Cardiac fibroblast (primary cell): ENCODE measurements around the gene RHPN2.
"Not testable (repeated sequence)": the region's sequence is repeated elsewhere in the genome, so short reads cannot be mapped to it uniquely, and the experiment has no call there.

Experiments used
- DNase-seq, 2 donors: peaks; one replicate each; pipeline versions ENCODE4 v3.0.0 to v3.0.0-alpha.2; 2010; ENCODE audit warnings: low read depth in 2 of 2
- H3K4me3 ChIP-seq, 2 donors: replicated peaks in 1 of 2; 1 replicate in 1 of 2; 2 replicates in 1 of 2; pipeline ENCODE4 v1.5.1; 2011; ENCODE audit warnings: low read depth in 2 of 2, low read length in 2 of 2, mild to moderate bottlenecking in 2 of 2, moderate library complexity in 1 of 2
- TF ChIP-seq, protein P1 (sequence below): IDR thresholded peaks from one replicate; pipeline ENCODE4 v1.5.1; 2011; ENCODE audit warnings: low read depth, mild to moderate bottlenecking, low read length, inconsistent platforms

Gene RHPN2

DNA sequence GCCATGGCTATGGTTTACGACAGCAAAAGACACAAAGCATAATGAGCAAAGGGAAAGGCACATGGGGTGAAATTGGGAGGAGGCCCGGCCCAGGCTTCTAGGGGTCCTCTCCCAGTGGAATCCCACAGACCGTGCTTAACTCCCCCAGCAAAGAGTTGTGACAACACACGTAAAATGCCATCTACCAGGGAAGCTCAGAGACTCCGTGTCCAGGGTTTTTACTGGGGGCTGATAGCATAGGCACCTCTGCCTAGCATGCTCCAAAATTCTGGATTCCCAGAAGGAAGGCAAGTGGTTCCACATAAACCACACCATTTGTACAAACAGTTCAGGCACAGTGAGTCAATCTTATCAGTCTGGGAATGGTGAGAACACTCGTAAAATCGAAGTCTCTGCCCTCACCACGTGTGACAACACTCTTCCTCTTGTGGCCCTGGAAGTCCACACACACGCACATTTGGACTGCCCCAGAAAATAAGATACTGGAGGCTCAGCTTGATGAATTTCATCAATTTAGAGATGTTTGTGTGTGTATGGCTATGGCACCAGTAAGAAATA is 34.9 kb downstream of the RHPN2 start:
- DNase-seq = no peak
- TF ChIP-seq, protein P1, sequence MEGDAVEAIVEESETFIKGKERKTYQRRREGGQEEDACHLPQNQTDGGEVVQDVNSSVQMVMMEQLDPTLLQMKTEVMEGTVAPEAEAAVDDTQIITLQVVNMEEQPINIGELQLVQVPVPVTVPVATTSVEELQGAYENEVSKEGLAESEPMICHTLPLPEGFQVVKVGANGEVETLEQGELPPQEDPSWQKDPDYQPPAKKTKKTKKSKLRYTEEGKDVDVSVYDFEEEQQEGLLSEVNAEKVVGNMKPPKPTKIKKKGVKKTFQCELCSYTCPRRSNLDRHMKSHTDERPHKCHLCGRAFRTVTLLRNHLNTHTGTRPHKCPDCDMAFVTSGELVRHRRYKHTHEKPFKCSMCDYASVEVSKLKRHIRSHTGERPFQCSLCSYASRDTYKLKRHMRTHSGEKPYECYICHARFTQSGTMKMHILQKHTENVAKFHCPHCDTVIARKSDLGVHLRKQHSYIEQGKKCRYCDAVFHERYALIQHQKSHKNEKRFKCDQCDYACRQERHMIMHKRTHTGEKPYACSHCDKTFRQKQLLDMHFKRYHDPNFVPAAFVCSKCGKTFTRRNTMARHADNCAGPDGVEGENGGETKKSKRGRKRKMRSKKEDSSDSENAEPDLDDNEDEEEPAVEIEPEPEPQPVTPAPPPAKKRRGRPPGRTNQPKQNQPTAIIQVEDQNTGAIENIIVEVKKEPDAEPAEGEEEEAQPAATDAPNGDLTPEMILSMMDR = no peak
- no peak overlapping the region for H3K4me3 ChIP-seq

DNA sequence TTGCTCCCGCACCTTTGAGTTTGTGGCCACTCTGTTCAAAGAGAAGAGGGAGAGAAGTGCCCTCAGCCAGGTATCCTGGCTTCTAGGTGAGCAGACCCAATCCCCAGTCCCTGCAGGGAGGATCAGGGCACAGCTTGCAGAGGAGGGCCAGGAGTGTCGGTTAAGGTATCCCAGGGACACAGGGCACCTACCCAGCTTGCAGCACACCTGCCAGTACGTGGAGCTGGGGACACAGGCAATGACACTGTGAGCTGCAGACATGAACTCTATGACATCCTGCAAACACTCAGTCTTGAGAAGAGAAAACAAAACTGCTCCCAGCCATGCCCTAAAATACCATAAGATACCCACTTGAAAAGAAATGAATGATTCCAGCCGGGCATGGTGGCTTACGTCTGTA is 38.1 kb downstream of the RHPN2 start:
- H3K4me3 ChIP-seq, DNase-seq: not testable (repeated sequence)

DNA sequence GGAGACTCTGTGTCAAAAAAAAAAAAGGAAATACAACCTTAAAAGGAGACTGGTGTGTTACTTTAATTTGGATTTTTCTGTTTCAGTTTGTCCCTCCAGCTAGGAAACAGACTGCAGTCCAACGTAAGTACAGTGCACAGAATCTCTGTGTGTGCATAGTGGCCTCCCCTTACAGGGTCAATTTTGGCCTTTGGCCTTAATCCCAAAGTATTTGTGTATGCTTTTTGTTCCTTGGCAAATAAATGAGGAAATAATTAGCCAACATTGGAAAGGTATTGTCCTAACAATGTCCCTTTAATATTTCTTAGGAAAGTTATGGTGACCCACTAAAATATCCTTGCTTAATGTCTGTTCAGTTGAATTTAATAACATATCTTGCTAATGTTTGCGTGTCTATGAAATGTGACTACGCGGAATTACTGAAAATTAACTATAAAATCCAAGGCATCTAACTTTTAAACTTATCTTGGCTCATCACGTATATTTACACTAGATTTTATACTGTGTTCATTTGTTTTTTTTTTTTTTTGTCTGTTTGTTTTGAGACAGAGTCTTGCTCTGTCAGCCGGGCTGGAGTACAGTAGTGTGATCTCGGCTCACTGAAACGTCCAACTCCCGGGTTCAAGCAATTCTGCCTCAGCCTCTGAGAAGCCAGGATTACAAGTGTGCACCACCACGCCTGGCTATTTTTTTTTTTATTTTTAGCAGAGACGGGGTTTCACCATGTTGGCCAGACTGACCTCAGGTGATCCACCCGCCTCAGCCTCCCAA is 39.0 kb downstream of the RHPN2 start:
- not testable (repeated sequence) for DNase-seq

DNA sequence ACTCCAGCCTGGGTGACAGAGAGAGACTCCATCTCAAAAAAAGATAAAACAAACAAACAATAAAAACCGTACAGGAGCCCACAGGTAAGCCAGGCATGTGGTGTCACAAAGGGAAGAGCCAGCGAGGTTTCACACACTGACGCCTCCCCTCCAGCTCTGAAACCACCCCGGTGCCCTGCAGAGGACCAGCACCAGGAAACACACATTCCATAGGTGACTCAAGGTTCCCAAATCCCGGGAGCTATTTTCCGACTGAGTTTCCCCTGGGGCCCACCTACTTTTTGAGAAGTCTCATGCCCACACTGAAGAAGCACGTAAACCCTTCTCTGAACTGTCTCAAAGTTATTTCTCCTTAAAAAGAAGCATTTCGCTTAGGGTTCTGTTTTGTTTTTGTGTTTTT is 40.3 kb downstream of the RHPN2 start:
- DNase-seq = no peak
- H3K4me3 ChIP-seq = no peak overlapping the region
- TF ChIP-seq, protein P1 = no peak

More for the DNA sequence above, 39.0 kb downstream of the RHPN2 start:
- not testable (repeated sequence) for H3K4me3 ChIP-seq

DNA sequence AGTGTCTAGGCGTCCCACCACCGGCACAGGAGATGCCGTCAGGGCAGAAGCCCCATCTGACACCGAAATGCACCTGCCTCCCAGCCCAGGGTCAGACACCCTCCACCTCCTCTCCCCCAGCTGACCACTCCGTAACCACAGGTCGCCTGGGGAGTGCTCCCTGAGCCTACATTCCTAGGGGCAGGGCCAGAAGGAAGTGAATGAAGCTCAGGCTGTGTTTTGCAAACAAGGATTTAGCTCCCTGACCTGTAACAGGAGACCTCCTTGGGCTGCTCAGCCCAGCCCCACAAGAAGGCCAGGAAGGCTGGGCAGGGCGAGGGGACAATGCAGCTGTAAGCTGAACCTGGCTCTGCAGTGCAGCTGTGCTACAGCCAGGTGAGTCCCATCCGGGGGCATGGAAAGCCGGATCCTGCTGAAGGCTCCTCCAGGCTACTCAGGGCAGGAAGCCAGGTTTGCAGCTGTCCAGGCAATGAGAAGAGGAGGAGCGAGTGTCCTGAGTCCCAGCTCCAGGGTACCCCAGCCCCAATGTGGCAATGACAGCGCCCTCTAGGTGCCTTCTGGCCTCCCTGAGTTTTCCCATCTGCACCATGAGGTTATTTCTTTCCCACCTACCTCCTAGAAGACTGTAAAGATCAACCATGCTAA is 42.1 kb downstream of the RHPN2 start:
- TF ChIP-seq, protein P1 = no peak
- H3K4me3 ChIP-seq = no peak overlapping the region
- no peak for DNase-seq

DNA sequence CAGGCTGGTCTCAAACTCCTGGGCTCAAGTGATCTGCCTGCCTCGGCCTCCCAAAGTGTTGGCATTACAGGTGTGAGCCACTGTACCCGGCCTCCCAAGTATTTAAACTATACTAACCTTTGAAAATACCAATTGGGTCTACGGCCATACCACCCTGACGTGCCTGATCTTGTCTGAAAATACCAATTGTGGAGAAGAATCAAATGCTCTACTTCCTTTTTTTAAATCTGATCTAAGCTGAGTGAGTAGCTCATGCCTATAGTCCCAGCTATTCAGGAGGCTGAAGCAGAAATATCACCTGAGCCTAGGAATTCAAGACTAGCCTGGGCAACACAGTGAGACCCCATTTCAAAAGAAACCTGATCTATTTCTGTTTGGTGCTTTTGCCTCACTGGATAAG is 53.8 kb downstream of the RHPN2 start:
- not testable (repeated sequence) for H3K4me3 ChIP-seq, DNase-seq

DNA sequence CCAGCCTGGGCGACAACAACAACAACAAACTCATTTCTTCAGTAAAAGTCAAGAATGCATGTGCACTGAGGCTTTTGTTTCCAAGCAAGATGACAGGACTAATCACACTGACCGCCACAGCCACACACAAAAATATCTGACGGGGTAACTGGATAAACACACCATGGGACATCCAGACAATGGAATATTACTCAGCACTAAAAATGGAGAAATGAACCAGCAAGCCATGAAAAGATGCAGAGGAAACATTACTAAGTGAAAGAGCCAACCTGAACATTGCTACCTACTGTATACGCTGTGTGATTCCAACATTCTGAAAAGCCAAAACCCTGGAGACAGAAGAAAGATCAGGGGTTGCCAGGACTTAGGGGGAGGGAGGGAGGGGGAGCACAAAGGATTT is 56.0 kb downstream of the RHPN2 start:
- TF ChIP-seq, protein P1 = no peak
- no peak overlapping the region for H3K4me3 ChIP-seq
- DNase-seq = no peak

DNA sequence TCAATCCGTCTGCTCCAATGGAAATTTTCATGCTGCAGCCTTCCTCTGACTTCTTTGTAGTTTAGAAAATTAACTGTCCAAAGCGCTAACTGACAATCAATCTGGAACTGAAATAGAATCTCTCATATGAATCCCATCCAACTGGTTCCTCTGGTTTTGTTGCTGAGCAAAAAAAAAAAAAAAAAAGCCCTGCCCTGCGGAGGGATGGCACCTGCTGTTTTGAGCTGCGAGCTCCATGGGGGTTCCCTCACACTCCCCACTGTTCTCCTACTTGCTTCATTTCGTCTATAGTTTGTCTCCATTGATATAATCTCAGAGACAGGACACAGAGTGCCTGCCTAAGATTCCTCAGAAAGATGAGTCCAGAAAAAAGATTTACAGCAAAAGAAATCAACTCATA is 59.2 kb downstream of the RHPN2 start:
- TF ChIP-seq, protein P1 = no peak

DNA sequence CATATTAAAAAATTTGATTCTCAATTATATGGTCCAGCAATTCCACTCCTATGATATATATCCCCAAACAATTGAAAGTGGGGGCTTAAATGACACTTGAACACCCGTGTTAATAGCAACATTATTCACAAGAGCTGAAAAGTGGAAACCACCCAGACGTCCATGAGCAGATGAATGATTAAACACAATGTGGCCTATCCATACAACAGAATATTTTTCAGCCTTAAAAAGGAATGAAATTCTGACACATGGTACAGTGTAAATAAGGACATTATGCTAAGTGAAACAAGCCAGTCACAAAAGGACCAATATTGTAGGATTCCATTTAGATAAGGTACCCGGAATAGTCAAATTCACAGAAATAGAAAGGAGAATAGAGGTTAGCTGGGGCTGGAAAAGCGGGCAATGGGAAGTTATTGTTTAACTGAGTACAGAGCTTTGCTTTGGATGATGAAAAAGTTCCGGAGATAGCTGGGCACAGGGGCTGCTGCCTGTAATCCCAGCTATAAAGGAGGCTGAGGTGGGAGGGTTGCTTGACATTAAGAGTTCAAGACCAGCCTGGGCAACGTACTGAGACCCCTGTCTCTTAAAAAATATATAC is 61.2 kb downstream of the RHPN2 start:
- not testable (repeated sequence) for H3K4me3 ChIP-seq, DNase-seq

More for the DNA sequence above, 59.2 kb downstream of the RHPN2 start:
- no peak for DNase-seq
- H3K4me3 ChIP-seq = no peak overlapping the region

DNA sequence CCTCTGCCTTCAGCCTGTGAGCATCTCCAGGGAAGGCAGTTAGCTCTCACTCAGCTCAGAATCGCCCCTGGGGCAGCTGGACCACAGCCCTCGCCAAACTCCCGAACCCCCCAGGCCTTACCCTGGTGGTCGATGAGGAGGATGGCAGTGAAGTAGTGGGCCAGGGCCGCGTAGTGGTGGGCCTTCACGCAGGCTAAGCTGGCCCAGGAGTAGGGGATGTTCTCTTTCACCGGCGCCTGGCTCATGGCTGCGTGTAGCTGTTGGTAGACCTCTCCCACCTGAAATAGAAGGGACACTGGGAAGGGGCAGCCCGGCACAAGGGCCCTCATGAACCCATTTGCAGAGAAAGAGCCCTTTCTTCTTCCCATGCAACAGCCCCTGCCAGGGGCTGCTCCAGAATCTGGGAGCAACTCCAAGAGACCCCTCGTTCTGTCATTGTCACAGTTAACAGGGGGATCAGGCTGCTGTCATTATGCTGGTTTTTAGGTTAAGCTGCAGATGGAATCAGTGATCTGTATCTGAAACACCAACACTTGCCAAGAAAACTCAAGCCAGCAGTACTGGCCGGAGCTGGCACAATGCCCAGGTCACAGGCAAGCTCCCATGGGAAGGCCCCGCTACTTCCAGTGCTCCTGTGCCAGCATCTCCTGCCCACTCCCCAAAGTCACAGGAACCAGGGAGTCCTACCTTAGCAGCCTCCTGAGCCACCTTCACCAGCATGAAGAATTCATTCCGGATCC is 62.4 kb downstream of the RHPN2 start:
- H3K4me3 ChIP-seq, DNase-seq: not testable (repeated sequence)
